Adrenal gland (tissue), 12 donors: ENCODE data around the gene RNH1. TPM values are rescaled to one million over a fixed set of nuclear protein-coding genes. Genes with fewer than 3 reads are reported as not detected.

Experiments used
- DNase-seq, 7 donors: peaks; one replicate each; pipeline ENCODE4 v3.0.0-alpha.2; 2019 to 2020
- H3K27ac ChIP-seq, 5 donors: fragments of 200-600 bp; sonication (generic) in 4 of 5; 1 replicate in 3 of 5; 2 replicates in 2 of 5; pipeline versions ENCODE4 v1.5.1 to v1.8.0; 2016 to 2020; ENCODE audit warnings: mild to moderate bottlenecking in 1 of 5
- H3K27me3 ChIP-seq: fragments of 200-600 bp; 2 replicates; pipeline ENCODE4 v1.8.0; 2021
- H3K36me3 ChIP-seq, 2 donors: fragments of 200-600 bp; replicated peaks in 1 of 2; 1 replicate in 1 of 2; 2 replicates in 1 of 2; pipeline versions ENCODE4 v1.5.1 to v1.8.0; 2018 to 2022
- H3K4me1 ChIP-seq, 2 donors: fragments of 200-600 bp; replicated peaks in 1 of 2; 1 replicate in 1 of 2; 2 replicates in 1 of 2; pipeline versions ENCODE4 v1.5.1 to v1.8.0; 2018 to 2021
- H3K4me3 ChIP-seq, 4 donors: fragments of 200-600 bp; sonication (generic) in 3 of 4; one replicate each; pipeline ENCODE4 v1.5.1; 2016 to 2018
- H3K9me3 ChIP-seq, 3 donors: fragments of 200-600 bp; sonication (generic) in 1 of 3; replicated peaks in 1 of 3; 1 replicate in 2 of 3; 2 replicates in 1 of 3; pipeline versions ENCODE4 v1.5.1 to v1.8.0; 2016 to 2021
- POLR2A ChIP-seq, 2 donors: fragments of 450-650 bp; IDR thresholded peaks; one replicate each; pipeline ENCODE4 v1.6.1; 2017; ENCODE audit warnings: antibody characterized with exemption in 2 of 2, mild to moderate bottlenecking in 2 of 2, moderate library complexity in 1 of 2
- WGBS, 4 donors: extraction: QIAGEN DNeasy Blood & Tissue Kit in 2 of 4; methylation state at CpG; one replicate each; pipeline versions ENCODE4 v1.1.5 to v1.1.7; 2013 to 2017; 5-methylcytosine and 5-hydroxymethylcytosine counted together
- intact Hi-C, 2 donors: fragments of 100-400 bp; cut with DNase I; formaldehyde crosslinking; loops; one replicate each; pipeline versions ENCODE4 v1.14.1 to v1.15.0; 2022 to 2023
- polyA plus RNA-seq, 3 donors: library from polyadenylated mRNA; stranded (reverse); fragments of 200-250 nt in 2 of 3; fragments of 350-450 nt in 1 of 3; fragmentation: Illumina TruSeq in 1 of 3; extraction: RNeasy Lipid Tissue Mini Kit (QIAGEN cat#74804) in 1 of 3; gene quantifications; one replicate each; pipeline ENCODE4 v1.2.3, GENCODE V29; 2013 to 2014
- total RNA-seq, 9 donors: library from RNA; depleted of rRNA in 4 of 9; stranded (reverse); fragments of >200 nt in 4 of 9; fragments of 120-200 nt in 1 of 9; fragmentation: NEBNext Ultra II Directional in 1 of 9; extraction: Animal tissue kit (Norgen Biotek cat#: 25700) in 1 of 9; gene quantifications; one replicate each; pipeline versions ENCODE4 v1.1.0 to v1.2.4, GENCODE V29; 2013 to 2023
- TF ChIP-seq, protein P1 (sequence below), 6 experiments: fragments of 450-650 bp in 4 of 6; fragments of 200-600 bp in 2 of 6; sonication (generic) in 1 of 6; IDR thresholded peaks; 1 replicate in 5 of 6; 2 replicates in 1 of 6; pipeline versions ENCODE4 v1.5.1 to v1.8.0; 2016 to 2021; ENCODE audit warnings: antibody characterized with exemption in 6 of 6, mild to moderate bottlenecking in 2 of 6, moderate library complexity in 1 of 6
- donor health status: healthy with polysubstance abuse.
- donor health status: Bipolar disorder and iron deficiency.
- donor health status: DM: yes; HTN: yes; CAD: no.
- donor health status: DM: no; HTN: no; CAD: no.
- donor health status: DM: no; HTN: no; CAD: no.
- donor health status: DM: yes; HTN: yes; CAD: no.

RNH1 gene
- total and polyA plus RNA-seq, 12 donors: 36.3 to 342 (median 205) TPM

DNA sequence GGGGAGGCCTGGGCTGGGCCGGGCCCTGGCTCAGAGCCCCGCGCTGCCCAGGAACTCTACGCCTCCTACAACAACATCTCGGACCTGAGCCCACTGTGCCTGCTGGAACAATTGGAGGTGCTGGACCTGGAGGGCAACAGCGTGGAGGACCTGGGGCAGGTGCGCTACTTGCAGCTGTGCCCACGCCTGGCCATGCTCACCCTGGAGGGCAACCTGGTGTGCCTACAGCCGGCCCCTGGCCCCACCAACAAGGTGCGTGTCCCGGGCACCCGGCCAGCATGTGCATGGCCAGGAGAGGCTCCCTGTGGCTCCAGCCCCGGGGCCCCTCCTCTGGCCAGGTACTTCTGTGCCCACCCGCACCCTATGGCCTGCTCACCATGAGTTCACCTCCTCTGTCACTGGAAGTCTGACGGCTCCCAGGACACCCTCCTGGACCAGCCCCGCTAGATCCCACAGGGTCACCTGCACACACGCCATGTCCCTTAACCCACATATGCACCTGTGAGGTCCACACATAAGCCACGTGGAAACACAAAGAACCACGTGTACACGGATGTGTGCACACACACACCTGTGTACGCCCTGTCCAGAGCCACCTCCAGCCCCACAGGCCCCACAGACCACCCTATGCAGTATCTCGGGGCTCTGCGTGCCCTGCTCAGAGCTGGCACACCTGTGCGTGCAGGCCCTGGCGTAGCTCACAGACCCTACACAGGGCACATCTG lies 43.1 kb upstream of the RNH1 start:
- intact Hi-C loops: loop anchor here (5.0 to 10.0 kb wide), 2 partner anchors 172 to 175 kb away; no protein-coding TSS in a partner anchor

DNA sequence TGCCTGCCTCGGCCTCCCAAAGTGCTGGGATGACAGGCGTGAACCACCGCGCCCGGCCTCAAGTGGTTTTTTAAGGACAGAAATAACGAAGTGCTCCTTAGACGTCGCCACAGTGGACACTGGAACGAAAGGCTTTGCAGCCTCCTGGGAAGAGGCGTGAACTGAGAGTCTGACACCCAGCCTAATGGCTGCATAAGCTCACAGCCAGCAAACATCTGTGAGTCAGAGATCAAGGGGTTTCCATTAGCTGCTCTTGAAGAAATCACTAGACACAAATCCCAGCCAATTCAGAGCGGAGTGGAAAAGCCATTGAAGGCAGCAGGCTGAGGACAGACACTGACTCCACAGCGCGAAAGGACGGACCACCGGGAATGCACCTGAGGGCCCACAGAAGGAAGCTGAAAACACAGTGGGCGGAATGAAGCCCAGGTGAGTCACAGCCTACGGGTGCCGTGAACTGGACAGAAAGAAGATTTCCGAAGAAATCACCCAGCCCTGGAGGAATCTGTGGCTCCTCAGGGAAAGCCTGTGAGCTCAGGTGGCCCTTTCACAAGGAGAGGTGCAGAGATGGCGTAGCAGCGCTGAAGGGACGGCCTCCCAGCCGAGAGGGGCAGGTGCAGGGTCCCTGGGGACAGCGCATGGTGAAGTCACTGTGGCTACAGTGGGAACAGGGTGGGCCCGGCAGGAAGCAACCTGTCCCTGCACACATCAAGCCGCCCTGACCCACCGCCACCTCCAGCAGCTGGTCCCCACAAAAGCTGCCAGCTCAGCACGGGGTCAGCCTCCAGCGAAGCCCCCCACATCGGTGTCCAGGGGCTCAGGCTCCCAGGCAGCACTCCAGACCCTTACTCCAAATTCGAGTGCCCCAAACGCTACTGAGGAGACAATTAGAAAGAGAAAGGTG lies 41.9 kb upstream of the RNH1 start:
- Histone ChIP-seq H3K27me3 (peaks cover 3% of the 10 kb centered on the region), H3K27ac (no peak overlapping the region), H3K36me3 (no peaks in the 10 kb centered on the region), H3K4me1 (no peaks in the 10 kb centered on the region), H3K9me3 (no peaks in the 10 kb centered on the region), H3K4me3 (no peak overlapping the region)
- no peak for DNase-seq
- WGBS, 4 donors: 84 to 91% (median 87%) methylated on average over 20 to 32 of the region's 32 CpGs
- intact Hi-C loops: no loop called here
- TF ChIP-seq POLR2A (IDR thresholded peaks at IDR 0.05): no peak
- TF ChIP-seq, protein P1, sequence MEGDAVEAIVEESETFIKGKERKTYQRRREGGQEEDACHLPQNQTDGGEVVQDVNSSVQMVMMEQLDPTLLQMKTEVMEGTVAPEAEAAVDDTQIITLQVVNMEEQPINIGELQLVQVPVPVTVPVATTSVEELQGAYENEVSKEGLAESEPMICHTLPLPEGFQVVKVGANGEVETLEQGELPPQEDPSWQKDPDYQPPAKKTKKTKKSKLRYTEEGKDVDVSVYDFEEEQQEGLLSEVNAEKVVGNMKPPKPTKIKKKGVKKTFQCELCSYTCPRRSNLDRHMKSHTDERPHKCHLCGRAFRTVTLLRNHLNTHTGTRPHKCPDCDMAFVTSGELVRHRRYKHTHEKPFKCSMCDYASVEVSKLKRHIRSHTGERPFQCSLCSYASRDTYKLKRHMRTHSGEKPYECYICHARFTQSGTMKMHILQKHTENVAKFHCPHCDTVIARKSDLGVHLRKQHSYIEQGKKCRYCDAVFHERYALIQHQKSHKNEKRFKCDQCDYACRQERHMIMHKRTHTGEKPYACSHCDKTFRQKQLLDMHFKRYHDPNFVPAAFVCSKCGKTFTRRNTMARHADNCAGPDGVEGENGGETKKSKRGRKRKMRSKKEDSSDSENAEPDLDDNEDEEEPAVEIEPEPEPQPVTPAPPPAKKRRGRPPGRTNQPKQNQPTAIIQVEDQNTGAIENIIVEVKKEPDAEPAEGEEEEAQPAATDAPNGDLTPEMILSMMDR (IDR thresholded peaks at IDR 0.05): no peak

More for the DNA sequence above, 43.1 kb upstream of the RNH1 start:
- DNase-seq: no peak
- no peak overlapping the region for H3K4me3 ChIP-seq
- TF ChIP-seq, protein P1 (IDR thresholded peaks at IDR 0.05): no peak
- no peak for TF ChIP-seq POLR2A (IDR thresholded peaks at IDR 0.05)
- WGBS, 4 donors: 89 to 98% (median 93%) methylated on average over 7 to 25 of the region's 25 CpGs
- no peaks in the 10 kb centered on the region for H3K36me3 ChIP-seq
- H3K9me3 ChIP-seq: no peaks in the 10 kb centered on the region
- peaks cover 0 to 6% of the 10 kb centered on the region in 2 donors for H3K4me1 ChIP-seq
- H3K27me3 ChIP-seq: peaks cover 12% of the 10 kb centered on the region
- no peak overlapping the region for H3K27ac ChIP-seq

- WGBS, 4 donors: 75 to 89% (median 86%) methylated on average over 5 to 11 of the region's 11 CpGs
- DNase-seq: no peak
- intact Hi-C loops: no loop called here
Observed at GRCh38 chr11:545171-545570, 38.1 kb upstream of the RNH1 start.

DNA sequence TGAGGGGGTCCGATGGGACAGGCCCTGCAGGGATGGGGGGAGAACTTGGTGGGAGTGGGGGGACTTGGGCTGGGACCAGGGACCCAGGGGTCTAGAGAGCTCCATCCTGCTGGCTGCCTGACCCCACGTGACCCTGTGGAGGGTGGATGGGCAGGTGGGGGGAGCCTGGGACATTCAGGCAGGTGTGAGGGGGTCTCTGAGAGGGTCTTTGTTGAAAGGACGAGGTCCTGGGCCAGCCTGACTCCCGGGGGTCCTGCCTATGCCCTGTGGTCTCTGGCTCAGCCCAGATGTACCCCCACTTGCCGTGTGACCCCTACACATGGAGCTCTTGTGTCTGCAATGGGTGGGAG lies 37.8 kb upstream of the RNH1 start:
- 46 to 100% (median 67%) methylated on average over 1 to 5 of the region's 5 CpGs for WGBS, 4 donors
- H3K27me3 ChIP-seq: no peaks in the 10 kb centered on the region
- TF ChIP-seq POLR2A (IDR thresholded peaks at IDR 0.05): no peak
- TF ChIP-seq, protein P1 (IDR thresholded peaks at IDR 0.05): no peak
- no peak overlapping the region for H3K4me3 ChIP-seq
- intact Hi-C loops: no loop called here
- no peak overlapping the region for H3K27ac ChIP-seq
- no peak for DNase-seq
- no peaks in the 10 kb centered on the region for H3K9me3 ChIP-seq
- H3K36me3 ChIP-seq: no peaks in the 10 kb centered on the region
- H3K4me1 ChIP-seq: no peaks in the 10 kb centered on the region

More at GRCh38 chr11:545171-545570, 38.1 kb upstream of the RNH1 start:
- Histone ChIP-seq H3K27ac (no peak overlapping the region), H3K36me3 (no peaks in the 10 kb centered on the region), H3K9me3 (no peaks in the 10 kb centered on the region), H3K27me3 (no peaks in the 10 kb centered on the region), H3K4me3 (no peak overlapping the region), H3K4me1 (no peaks in the 10 kb centered on the region)
- TF ChIP-seq, protein P1 (IDR thresholded peaks at IDR 0.05): no peak
- TF ChIP-seq POLR2A (IDR thresholded peaks at IDR 0.05): no peak
